OCI-LY1 (cell line): ENCODE measurements around the gene NPAS3.

Source experiments
- CTCF ChIP-seq: fragments of 200-600 bp; sonication (generic), shearing (Covaris generic); IDR thresholded peaks from 2 replicates; pipeline ENCODE4 v1.5.1; 2017; ENCODE audit warnings: mild to moderate bottlenecking, antibody characterized with exemption, low read length, moderate library complexity, mixed read lengths
- EZH2 ChIP-seq: fragments of 200-600 bp; sonication (generic), shearing (Covaris generic); IDR thresholded peaks from 2 replicates; pipeline ENCODE4 v1.8.0; 2017; ENCODE audit warnings: borderline replicate concordance, mixed run types, mild to moderate bottlenecking, antibody characterized with exemption, low read length, moderate library complexity, mixed read lengths

DNA sequence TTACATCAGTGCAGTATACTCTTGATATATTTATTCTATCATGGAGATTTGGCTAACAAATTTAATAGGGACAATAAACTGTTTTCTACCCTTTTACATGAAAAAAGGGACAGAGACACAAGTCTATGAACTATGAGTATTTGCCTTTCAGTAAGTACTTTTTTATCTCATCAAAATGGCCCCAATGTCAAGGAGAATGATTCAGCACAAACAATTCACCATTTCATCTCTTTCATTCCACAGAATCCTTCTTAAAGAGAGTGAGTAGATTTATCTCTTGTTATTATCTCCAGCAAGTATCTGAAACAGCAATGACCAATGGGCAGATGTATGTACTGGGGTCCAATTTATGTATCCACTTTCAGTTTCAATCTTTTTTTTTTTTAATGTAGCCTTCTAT lies 447.5 kb downstream of the NPAS3 start:
- TF ChIP-seq CTCF, result no peak
- TF ChIP-seq EZH2, result no peak
